Measurements from ENCODE around the gene SLC44A3.

SLC44A3 gene

DNA sequence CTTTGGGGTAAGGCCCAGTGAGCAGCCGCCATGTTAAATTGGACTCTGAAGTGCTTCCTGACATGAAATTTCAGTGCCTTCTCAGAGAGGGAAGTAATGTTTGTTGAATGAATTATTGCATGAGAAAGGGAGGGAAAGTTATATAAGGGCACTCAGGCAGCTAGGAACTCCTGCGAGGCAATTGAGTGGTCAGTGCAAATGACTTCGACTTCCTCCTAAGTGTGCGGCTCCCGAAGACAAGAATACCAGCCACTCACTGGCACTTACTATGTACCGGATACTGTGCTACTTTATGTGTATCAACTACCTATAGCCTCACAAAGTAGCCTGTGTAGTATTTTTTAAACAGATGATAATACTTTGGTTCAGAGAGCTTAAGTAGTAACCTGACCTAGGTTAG is 54.3 kb downstream of the SLC44A3 start:
- DNase-seq = no peak

DNA sequence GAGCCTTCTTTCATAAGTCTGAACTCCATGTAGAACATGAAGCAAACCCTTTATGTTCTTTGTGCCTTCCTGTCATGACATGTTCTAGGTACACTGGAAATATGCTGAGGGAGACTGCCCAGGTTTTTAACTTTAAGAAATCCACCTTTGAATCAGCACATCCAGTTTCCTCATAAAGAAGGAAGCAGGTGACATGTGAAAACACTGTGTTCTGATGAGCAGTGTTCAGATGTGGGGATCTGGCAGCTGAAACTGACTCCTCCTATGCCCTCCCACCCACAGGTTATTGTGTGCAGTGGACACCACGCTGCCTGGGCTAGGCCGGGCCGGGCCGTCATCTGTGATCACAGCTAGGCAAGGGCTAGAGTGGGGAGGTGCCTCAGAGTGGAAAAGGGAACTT is 55.6 kb downstream of the SLC44A3 start:
- no peak for DNase-seq

DNA sequence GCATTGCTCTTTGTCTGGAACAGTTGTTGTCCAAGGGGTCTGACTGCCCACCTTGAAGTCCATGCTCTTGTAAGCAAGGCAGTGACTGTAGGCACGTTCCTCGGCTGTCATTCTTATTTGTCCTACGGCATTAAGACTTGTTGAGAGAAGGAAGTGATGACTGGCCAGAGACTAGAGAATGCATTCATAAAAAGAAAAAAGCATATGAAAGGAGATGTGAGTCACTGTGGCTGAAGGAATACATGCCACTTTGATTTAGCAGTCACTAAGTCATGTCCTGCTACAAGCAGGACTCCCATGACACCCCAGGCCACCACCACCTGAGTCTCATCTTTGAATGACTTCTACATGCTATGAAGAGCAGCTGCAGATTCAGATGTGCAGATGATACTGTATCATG is 56.2 kb downstream of the SLC44A3 start:
- DNase-seq = no peak

DNA sequence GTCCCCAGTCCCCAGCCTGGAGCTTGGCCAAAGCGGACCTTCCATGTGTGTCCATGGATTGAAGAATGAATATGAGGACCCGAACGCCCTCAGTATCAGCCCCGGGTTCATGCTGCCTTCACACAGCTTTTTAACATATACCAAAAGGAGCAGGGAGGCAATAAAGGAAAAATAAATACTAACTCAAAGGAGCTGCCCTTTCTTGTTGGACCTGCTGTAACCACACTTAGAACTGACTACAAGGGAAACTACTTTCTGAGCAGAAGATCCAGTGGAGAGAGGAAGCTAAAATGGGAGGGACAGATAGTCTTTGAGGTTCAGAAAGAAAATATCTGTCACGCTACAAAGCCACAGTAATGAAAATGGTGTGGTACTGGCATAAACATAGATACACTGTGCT is 58.2 kb downstream of the SLC44A3 start:
- DNase-seq = no peak

DNA sequence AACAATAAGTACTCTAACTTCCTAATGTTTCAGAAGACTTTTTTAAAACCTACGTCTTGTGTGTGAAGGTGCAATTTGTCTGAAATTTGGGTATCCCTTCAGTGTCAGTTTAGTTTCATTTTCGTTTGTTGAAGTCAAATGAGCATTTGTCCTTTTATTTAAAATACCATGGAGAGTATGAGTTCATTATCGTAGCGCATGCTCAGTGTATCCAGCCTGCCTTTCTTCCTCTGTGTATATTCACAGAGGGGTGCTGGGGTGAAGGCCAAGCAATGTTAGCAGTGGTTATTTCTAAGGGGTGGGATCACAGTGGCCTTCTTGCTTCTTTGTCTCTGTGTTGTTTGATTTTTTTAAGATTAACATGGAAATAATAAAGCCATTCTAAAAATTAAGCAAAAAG is 63.5 kb downstream of the SLC44A3 start:
- DNase-seq = peak in 1 of 2 experiments; percentile 2

DNA sequence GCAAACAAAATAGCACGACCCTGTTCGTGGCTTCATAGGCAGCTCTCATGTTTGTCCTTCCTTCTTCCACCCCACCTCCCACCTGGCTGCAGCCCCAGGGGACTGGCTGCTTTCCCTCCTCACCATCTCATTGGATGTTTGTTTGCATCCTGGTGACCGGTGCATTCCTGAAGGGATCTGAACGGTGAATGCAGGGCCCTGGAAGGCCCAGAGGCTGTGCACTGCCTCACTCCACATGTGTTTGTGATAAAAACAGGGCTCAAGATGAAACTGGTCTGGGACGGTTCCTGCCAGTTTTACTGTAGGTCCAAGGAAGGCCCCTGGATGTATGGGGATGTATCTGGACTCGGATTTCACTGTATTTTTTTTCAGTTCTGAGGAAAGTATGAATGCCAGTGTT is 63.9 kb downstream of the SLC44A3 start:
- no peak for DNase-seq

- DNase-seq = no peak
Measured at GRCh38 chr1:94884507-94884906, 64.3 kb downstream of the SLC44A3 start.

DNA sequence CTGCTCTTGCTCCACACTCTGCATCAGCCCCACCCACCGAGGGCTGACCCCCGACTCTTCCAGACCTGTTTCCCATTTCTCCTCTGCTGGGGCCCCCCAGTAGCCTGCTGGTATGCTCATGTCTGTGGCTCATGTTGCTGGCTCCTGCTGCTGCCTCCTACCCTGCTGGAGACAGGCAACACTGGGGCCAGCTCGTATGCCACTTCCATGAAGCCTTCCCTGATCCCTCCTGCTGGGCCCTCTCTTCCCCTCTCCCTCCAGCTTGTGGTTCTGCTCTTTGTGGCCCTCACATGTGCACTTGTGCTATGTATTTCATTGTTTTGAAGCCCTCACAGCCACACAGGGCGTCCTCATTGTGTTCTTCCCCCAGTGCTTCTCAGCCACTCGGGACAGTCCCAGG is 66.2 kb downstream of the SLC44A3 start:
- DNase-seq = no peak

GRCh38 chr1:94887106-94887505 is 66.9 kb downstream of the SLC44A3 start:
- DNase-seq = no peak

DNA sequence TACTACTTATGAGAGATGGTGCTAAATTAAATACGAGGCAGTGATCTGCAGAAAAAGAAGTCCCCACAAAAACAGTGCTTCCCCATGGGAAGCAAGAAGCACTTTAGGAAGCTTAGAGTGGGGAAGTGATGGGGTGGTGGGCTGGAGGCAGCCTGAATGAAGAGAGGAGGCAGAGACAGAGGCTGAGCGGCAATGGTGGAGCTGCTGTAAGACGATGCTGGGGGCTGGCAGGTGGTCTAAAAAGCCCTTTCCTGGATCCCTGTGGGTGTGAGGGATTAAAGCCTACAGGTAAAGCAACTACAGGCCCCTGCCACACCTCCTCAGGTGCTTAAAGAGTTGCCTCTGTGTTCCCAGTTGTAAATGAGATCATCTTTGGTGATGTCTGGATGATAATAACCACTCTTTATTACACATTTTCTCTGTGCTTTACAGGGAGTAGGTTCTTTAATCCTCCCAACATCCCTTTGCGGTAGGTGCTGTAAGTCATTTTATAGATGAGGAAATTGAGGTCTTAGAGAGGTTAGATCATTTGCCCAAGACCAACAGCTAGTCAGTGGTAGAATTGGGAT is 67.5 kb downstream of the SLC44A3 start:
- no peak for DNase-seq

GRCh38 chr1:94888201-94888600 is 68.0 kb downstream of the SLC44A3 start:
- no peak for DNase-seq

GRCh38 chr1:94892604-94893254 is 72.6 kb downstream of the SLC44A3 start:
- no peak for DNase-seq

GRCh38 chr1:94894630-94895029 is 74.5 kb downstream of the SLC44A3 start:
- no peak for DNase-seq

DNA sequence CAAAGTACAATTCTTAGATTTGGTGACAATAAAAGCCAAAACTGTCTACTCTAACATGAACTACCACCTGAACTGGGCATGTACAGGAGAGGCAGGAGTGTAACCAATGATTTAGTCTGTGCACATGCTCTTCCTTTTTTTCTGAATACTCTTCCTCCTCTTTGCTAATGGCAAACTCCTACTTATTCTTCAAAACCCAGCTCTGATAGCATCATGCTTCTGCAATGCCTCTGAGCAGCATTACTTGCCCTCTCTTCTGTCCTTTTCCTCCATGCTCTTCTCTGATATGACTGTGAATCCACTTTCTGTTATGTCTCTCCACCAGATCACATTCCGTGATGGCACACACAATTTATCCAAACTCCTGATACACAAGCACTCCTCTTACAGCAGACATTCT is 75.4 kb downstream of the SLC44A3 start:
- no peak for DNase-seq

GRCh38 chr1:94898491-94899385 is 78.6 kb downstream of the SLC44A3 start:
- no peak for DNase-seq

DNA sequence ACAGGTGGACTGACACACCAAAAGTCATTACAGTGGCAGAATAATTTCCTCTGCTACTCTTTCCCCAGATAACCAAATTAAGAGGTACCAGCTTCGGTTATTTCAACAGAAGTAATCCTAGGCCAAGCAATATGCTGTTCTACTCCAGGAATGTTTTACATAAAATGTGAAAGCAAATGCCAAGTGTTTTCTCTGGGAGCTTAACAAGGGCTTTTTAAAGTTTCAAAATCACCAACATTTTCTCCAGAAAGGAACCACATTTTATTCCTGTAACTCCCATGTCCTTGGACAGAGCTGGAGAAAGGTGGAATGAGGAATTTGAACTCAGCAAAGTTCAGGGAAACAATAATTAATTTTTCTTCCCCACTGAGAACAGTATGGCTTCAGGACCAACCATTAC is 79.6 kb downstream of the SLC44A3 start:
- DNase-seq = no peak

DNA sequence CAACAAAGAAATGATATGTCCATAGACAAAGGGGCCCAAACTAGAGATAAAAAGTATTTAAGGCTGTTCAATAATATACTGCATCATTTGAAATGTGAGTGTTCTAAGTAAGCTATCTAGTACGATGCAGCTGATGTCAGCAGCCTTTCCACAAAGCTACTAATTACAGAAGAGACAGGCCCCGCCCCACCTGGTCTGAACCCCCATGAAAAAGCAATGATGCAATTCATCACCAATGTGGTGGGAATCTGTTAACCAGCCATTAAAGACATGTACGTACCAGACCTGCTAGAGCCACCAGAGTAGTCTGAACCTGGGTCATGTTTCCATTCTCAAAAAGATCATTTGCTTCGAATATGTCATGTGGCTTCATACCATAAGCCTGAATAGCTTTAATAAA is 81.7 kb downstream of the SLC44A3 start:
- DNase-seq = no peak

DNA sequence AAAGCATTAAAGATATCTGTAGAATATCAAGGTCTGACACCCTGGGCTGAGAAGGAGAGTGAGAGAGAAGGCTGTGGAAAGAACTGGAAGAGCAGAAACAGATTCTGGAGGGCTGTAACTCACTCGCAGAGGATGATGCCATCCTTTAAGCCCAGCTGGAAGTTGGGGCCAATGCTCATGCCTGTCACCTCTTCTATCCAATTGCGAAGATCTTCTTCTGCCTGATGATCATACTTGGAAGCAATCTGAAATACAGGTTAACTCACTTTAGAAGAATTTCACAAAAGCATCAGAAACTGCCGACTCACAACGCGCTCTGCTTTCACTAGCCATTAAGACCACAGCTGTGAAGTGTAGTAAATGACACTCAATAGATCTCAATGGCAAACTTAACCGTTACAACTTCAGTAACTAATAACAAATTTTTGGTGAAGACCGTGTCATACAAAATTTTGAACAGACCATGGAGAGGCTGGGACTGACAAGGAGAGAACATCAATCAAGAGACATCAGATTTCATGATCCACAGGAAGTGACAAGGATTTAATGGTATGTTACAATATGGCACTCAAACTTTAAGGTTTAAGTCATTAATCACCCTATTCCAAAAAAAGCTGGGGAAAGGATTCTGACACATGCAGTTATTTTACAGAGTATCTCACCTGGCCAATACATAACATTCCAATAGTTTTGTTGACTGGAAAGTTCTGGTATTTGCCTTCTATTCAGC is 83.3 kb downstream of the SLC44A3 start:
- no peak for DNase-seq

DNA sequence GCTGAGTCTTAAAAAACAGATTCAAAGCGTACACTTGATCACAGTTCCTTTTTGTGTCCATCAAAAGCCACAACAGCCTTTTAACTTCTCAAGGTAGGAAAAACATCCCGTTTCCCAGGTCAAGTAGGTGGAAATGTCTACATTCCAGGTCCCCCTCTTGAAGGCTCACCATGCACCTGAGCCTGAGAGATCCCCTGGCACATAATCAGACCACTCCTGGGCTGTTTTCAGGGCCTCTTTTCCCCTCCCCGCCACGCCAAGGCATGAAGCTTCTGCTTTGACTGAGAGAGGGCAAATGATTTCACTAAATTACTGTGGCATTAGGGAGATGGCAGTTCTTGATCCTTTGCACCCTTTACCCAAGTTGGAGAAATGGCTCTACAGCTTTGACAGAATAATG is 85.0 kb downstream of the SLC44A3 start:
- DNase-seq = no peak

GRCh38 chr1:94906382-94906781 is 86.2 kb downstream of the SLC44A3 start:
- DNase-seq = no peak

DNA sequence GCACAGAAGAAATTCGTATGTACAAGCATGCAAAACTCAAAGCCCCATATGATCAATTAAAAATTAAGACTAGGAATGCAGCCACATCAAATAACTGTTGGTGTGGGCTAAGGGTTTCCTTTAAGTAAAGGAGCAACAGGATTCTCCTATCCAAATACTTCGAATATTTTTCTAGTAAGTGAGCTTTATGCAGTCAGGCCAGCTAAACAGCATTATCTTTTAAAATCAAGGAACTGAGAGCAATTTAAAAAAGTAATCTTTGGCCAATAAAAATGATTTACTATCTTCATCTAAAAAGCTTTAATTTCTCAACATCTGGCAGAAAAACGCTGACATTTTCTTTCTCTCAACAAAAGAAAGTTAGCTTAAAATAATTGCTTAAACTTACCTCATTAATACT is 87.0 kb downstream of the SLC44A3 start:
- DNase-seq = no peak

DNA sequence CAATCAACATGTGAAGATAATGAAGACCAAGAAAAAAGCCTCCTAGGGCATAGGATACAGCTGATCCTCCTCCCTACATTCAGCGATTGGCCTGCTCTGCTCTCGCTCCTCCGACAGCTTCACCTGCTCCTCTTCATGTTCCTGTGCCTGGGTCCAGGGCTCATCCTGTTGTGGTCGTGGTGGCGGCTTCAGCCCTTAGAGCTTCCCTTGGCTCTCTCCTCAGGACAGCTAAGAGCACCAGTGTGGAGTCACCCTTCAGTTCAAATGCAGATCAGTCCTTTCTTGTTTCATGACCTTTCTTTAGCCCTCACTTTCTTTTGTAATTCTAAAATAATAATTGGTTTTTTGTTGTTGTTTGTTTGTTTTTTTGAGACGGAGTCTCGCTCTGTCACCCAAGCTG is 88.0 kb downstream of the SLC44A3 start:
- DNase-seq = no peak

GRCh38 chr1:94908965-94909364 is 88.8 kb downstream of the SLC44A3 start:
- no peak for DNase-seq

DNA sequence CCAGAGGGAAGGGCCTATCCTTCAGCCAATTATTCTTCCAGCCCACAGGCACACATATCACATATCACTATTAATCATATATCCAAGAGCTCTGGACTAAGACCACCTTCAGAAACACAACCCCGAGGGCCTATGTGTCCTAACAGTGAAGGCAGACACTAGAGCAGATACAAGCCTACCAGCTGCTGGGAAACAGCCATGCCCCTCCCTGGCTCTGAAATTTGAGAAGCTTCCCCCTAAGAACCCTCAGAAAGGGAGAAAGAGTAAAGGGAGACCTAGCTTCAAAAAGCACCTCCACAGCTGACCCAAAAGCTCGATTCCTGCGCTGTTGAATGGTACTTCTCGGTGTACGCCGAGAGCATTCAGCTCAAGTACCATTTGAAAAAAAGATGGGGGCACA is 89.3 kb downstream of the SLC44A3 start:
- no peak for DNase-seq
